Epithelial cell of esophagus (primary cell): ENCODE data around the gene POR.
"Not testable (repeated sequence)": the region's sequence is repeated elsewhere in the genome, so short reads cannot be mapped to it uniquely, and the experiment has no call there.

Experiments used
- DNase-seq: peaks from one replicate; pipeline ENCODE4 v3.0.0; 2010; ENCODE audit warnings: low read depth
- H3K4me3 ChIP-seq: 2 replicates; pipeline ENCODE4 v1.5.1; 2011; ENCODE audit warnings: mild to moderate bottlenecking, low read length, control low read depth
- CTCF ChIP-seq: IDR thresholded peaks from 2 replicates; pipeline ENCODE4 v1.5.1; 2011; ENCODE audit warnings: low read depth, mild to moderate bottlenecking, low read length, control low read depth, inconsistent platforms; ENCODE audit not compliant: insufficient read depth; ENCODE audit errors: missing control alignments

POR gene

GRCh38 chr7:75995996-75996395, 81.0 kb downstream of the POR start:
- TF ChIP-seq CTCF, result no peak
- DNase-seq, result no peak
- no peak overlapping the region for H3K4me3 ChIP-seq

- no peak for DNase-seq
- no peak overlapping the region for H3K4me3 ChIP-seq
- TF ChIP-seq CTCF, result no peak
Observed at GRCh38 chr7:75996476-75996875, 81.5 kb downstream of the POR start.

- H3K4me3 ChIP-seq, result no peak overlapping the region
- no peak for DNase-seq
- no peak for TF ChIP-seq CTCF
Observed at GRCh38 chr7:75998038-75998437, 83.1 kb downstream of the POR start.

GRCh38 chr7:76000566-76000965, 85.6 kb downstream of the POR start:
- DNase-seq, result no peak
- no peak for TF ChIP-seq CTCF
- no peak overlapping the region for H3K4me3 ChIP-seq

- no peak overlapping the region for H3K4me3 ChIP-seq
- DNase-seq, result no peak
- TF ChIP-seq CTCF, result no peak
Observed at GRCh38 chr7:76002139-76002538, 87.2 kb downstream of the POR start.

GRCh38 chr7:76002822-76003221, 87.9 kb downstream of the POR start:
- no peak for TF ChIP-seq CTCF
- no peak for DNase-seq
- no peak overlapping the region for H3K4me3 ChIP-seq

- TF ChIP-seq CTCF, result no peak
- no peak overlapping the region for H3K4me3 ChIP-seq
- no peak for DNase-seq
Observed at GRCh38 chr7:76003351-76003750, 88.4 kb downstream of the POR start.

GRCh38 chr7:76005004-76005403, 90.0 kb downstream of the POR start:
- not testable (repeated sequence) for DNase-seq, H3K4me3 ChIP-seq
